ENCODE measurements around the gene FLG2.
"Not testable (repeated sequence)": the region's sequence is repeated elsewhere in the genome, so short reads cannot be mapped to it uniquely, and the experiment has no call there.

The FLG2 gene

DNA sequence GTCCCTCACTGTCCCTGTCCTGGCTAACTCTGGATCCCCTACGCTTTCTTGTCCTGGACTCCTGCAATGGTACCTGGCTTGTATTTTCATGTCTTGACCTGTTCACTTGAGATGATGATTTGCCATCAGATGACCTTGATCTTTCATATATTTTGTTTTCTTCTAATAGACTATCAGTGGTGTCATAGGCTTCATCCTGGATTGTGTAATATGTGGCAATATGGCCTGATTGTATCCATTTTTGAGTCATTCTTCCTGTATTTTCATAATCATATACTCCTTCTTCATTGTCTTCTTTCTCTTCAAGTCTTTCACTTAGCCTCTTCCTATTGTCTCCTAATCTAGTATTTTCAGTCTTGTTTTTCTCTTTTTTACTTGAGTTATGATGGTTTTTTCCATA is 45.8 kb downstream of the FLG2 start:
- TF ChIP-seq, protein P1, sequence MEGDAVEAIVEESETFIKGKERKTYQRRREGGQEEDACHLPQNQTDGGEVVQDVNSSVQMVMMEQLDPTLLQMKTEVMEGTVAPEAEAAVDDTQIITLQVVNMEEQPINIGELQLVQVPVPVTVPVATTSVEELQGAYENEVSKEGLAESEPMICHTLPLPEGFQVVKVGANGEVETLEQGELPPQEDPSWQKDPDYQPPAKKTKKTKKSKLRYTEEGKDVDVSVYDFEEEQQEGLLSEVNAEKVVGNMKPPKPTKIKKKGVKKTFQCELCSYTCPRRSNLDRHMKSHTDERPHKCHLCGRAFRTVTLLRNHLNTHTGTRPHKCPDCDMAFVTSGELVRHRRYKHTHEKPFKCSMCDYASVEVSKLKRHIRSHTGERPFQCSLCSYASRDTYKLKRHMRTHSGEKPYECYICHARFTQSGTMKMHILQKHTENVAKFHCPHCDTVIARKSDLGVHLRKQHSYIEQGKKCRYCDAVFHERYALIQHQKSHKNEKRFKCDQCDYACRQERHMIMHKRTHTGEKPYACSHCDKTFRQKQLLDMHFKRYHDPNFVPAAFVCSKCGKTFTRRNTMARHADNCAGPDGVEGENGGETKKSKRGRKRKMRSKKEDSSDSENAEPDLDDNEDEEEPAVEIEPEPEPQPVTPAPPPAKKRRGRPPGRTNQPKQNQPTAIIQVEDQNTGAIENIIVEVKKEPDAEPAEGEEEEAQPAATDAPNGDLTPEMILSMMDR (IDR thresholded peaks at IDR 0.05; ENCODE audit: insufficient read depth, low read depth, low read length, missing control alignments): no peak
- DNase-seq (ENCODE audit: low read depth): no peak
- no peak overlapping the region for H3K4me3 ChIP-seq (ENCODE audit: low read depth, low read length)

- H3K4me3 ChIP-seq (ENCODE audit: low read depth, low read length): no peak overlapping the region
- TF ChIP-seq, protein P1 (IDR thresholded peaks at IDR 0.05; ENCODE audit: insufficient read depth, low read depth, low read length, missing control alignments): no peak
Observed at GRCh38 chr1:152313319-152313801, 46.4 kb downstream of the FLG2 start.

DNA sequence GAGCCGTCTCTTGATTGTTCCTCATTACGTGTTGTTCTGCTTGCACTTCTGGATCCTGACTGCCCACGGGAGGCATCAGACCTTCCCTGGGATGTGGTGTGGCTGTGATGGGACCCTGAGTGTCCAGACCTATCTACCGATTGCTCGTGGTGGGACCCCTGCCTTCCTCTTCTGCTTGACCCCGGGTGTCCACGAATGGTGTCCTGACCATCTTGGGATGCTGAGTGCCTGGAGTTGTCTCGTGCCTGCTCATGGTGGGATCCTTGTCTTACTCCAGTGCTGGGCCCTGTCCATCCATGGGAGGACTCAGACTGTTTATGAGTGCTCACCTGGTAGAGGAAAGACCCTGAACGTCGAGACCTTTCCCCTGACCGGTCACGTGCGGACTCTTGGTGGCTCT is 47.6 kb downstream of the FLG2 start:
- DNase-seq (ENCODE audit: low read depth); H3K4me3 ChIP-seq (ENCODE audit: low read depth, low read length): not testable (repeated sequence)

More at GRCh38 chr1:152313319-152313801, 46.4 kb downstream of the FLG2 start:
- no peak for DNase-seq (ENCODE audit: low read depth)

GRCh38 chr1:152309955-152310354 is 49.9 kb downstream of the FLG2 start:
- TF ChIP-seq, protein P1 (IDR thresholded peaks at IDR 0.05; ENCODE audit: insufficient read depth, low read depth, low read length, missing control alignments): no peak
- no peak for DNase-seq (ENCODE audit: low read depth)

GRCh38 chr1:152309320-152309901 is 50.4 kb downstream of the FLG2 start:
- not testable (repeated sequence) for DNase-seq (ENCODE audit: low read depth); H3K4me3 ChIP-seq (ENCODE audit: low read depth, low read length)

More at GRCh38 chr1:152309955-152310354, 49.9 kb downstream of the FLG2 start:
- no peak overlapping the region for H3K4me3 ChIP-seq (ENCODE audit: low read depth, low read length)

GRCh38 chr1:152308758-152309157 is 51.0 kb downstream of the FLG2 start:
- DNase-seq (ENCODE audit: low read depth); H3K4me3 ChIP-seq (ENCODE audit: low read depth, low read length): not testable (repeated sequence)

DNA sequence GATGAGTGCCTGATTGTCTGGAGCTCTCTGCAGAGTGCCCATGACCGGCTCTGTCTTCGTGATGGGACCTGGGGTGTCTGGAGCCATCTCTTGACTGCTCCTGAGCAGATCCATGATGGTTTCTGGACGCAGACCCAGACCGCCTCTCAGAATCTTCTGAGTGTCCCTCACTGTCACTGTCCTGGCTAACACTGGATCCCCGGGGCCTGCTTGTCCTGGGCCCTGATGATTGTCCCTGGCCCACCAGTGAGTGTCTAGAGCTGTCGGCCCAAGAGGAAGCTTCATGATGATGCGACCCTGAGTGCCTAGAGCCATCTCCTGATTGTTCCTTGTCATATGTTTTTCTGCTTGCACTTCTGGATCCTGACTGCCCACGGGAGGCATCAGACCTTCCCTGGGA is 51.8 kb downstream of the FLG2 start:
- not testable (repeated sequence) for H3K4me3 ChIP-seq (ENCODE audit: low read depth, low read length); DNase-seq (ENCODE audit: low read depth)

GRCh38 chr1:152306123-152306522 is 53.7 kb downstream of the FLG2 start:
- H3K4me3 ChIP-seq (ENCODE audit: low read depth, low read length); DNase-seq (ENCODE audit: low read depth): not testable (repeated sequence)

DNA sequence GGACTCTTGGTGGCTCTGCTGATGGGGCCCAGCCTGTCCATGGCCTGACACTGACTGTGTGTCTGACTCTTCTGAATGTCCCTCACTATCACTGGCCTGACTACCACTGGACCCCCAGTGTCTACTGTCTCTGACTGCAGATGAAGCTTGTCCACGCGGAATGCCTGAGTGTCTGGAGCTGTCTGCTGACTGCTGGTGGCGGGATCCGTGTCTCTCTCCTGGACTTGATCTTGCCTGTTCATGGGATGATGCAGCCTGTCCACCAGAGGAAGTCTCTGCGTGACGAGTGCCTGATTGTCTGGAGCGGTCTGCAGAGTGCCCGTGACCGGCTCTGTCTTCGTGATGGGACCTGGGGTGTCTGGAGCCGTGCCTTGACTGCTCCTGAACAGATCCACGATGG is 55.0 kb downstream of the FLG2 start:
- not testable (repeated sequence) for H3K4me3 ChIP-seq (ENCODE audit: low read depth, low read length); DNase-seq (ENCODE audit: low read depth)

DNA sequence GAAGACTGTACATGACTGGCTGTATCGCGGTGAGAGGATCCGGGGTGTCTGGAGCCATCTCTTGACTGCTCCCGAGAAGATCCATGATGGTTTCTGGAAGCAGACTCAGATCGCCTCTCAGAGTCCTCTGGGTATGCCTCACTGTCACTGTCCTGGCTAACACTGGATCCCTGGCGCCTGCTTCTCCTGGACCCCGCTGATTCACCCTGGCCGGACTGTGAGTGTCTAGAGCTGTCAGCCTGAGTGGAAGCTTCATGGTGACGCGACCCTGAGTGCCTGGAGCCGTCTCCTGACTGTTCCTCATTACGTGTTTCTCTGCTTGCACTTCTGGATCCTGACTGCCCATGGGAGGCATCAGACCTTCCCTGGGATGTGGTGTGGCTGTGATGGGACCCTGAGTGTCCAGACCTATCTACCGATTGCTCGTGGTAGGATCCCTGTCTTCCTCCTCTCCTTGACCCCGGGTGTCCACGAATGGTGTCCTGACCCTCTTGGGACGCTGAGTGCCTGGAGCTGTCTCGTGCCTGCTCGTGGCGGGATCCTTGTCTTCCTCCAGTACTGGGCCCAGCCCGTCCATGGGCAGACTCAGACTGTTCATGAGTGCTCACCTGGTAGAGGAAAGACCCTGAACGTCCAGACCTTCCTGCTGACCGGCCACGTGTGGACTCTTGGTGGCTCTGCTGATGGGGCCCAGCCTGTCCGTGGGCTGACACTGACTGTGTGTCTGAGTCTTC is 56.5 kb downstream of the FLG2 start:
- not testable (repeated sequence) for DNase-seq (ENCODE audit: low read depth); H3K4me3 ChIP-seq (ENCODE audit: low read depth, low read length)
